ENCODE measurements around the gene PSMC4. TPM values are rescaled to one million over a fixed set of nuclear protein-coding genes. Genes with fewer than 3 reads are reported as not detected.

PSMC4 gene
- total RNA-seq, 1 donor from 2014 or later = 60.5 TPM

- DNase-seq (no peak), ATAC-seq (no peak)
- intact Hi-C loops (cut with DNase I) = no loop called here
- TF ChIP-seq CTCF (IDR thresholded peaks at IDR 0.05) = no peak
- H3K4me3 ChIP-seq = no peak overlapping the region
- H3K36me3 ChIP-seq = peaks cover 42% of the 10 kb centered on the region
- peaks cover 18% of the 10 kb centered on the region for H3K9me3 ChIP-seq
- H3K27ac ChIP-seq = no peak overlapping the region
- H3K27me3 ChIP-seq = no peaks in the 10 kb centered on the region
- H3K4me1 ChIP-seq = no peaks in the 10 kb centered on the region
Measured at GRCh38 chr19:40009674-40010073, 38.7 kb downstream of the PSMC4 start.

- TF ChIP-seq CTCF (IDR thresholded peaks at IDR 0.05) = no peak
- Histone ChIP-seq H3K36me3 (peaks cover 17% of the 10 kb centered on the region), H3K4me1 (no peaks in the 10 kb centered on the region), H3K4me3 (no peak overlapping the region), H3K27ac (no peak overlapping the region), H3K9me3 (peaks cover 49% of the 10 kb centered on the region), H3K27me3 (no peaks in the 10 kb centered on the region)
- DNase-seq = no peak
- intact Hi-C loops (cut with DNase I) = no loop called here
- ATAC-seq = no peak
Measured at GRCh38 chr19:40013991-40014390, 43.0 kb downstream of the PSMC4 start.

- no peak overlapping the region for H3K4me3 ChIP-seq
- no peak for ATAC-seq
- H3K9me3 ChIP-seq = peaks cover 64% of the 10 kb centered on the region
- intact Hi-C loops (cut with DNase I) = no loop called here
- H3K36me3 ChIP-seq = no peaks in the 10 kb centered on the region
- TF ChIP-seq CTCF (IDR thresholded peaks at IDR 0.05) = no peak
- no peak for DNase-seq
- no peaks in the 10 kb centered on the region for H3K4me1 ChIP-seq
- H3K27ac ChIP-seq = no peak overlapping the region
- no peaks in the 10 kb centered on the region for H3K27me3 ChIP-seq
Measured at GRCh38 chr19:40023969-40024368, 53.0 kb downstream of the PSMC4 start.

- no peak for TF ChIP-seq CTCF (IDR thresholded peaks at IDR 0.05)
- Histone ChIP-seq H3K36me3 (no peaks in the 10 kb centered on the region), H3K27ac (no peak overlapping the region), H3K9me3 (peaks cover 80% of the 10 kb centered on the region), H3K4me1 (no peaks in the 10 kb centered on the region), H3K4me3 (no peak overlapping the region), H3K27me3 (no peaks in the 10 kb centered on the region)
- ATAC-seq (no peak), DNase-seq (no peak)
- intact Hi-C loops (cut with DNase I) = no loop called here
Measured at GRCh38 chr19:40025938-40026596, 55.1 kb downstream of the PSMC4 start.

GRCh38 chr19:40026597-40026970 is 55.6 kb downstream of the PSMC4 start:
- Histone ChIP-seq H3K4me3 (no peak overlapping the region), H3K27me3 (no peaks in the 10 kb centered on the region), H3K9me3 (peaks cover 80% of the 10 kb centered on the region), H3K4me1 (no peaks in the 10 kb centered on the region), H3K36me3 (no peaks in the 10 kb centered on the region), H3K27ac (no peak overlapping the region)
- no peak for ATAC-seq
- no peak for TF ChIP-seq CTCF (IDR thresholded peaks at IDR 0.05)
- intact Hi-C loops (cut with DNase I) = no loop called here
- DNase-seq = no peak

Other genes with a start within 250 kb of the PSMC4 start
- gene CLC, start 233.1 kb upstream of the PSMC4 start, total RNA-seq = not detected
- not detected for gene LEUTX, start 192.3 kb upstream of the PSMC4 start, total RNA-seq
- 16.7 TPM for gene DYRK1B, start 137.0 kb upstream of the PSMC4 start, total RNA-seq
- gene FBL, start 124.8 kb upstream of the PSMC4 start, total RNA-seq = 123 TPM
- 10.3 TPM for gene FCGBP, start 36.5 kb upstream of the PSMC4 start, total RNA-seq
- 6.7 TPM for gene ZNF546, start 25.9 kb downstream of the PSMC4 start, total RNA-seq
- 27.5 TPM for gene ZNF780B, start 85.1 kb downstream of the PSMC4 start, total RNA-seq
- gene ZNF780A, start 119.8 kb downstream of the PSMC4 start, total RNA-seq = 14.6 TPM
- gene MAP3K10, start 220.3 kb downstream of the PSMC4 start, total RNA-seq = 17.2 TPM
- not detected for gene TTC9B, start 247.2 kb downstream of the PSMC4 start, total RNA-seq